Fibroblast of skin of scalp (primary cell): ENCODE data around the gene BRF1.

Experiments used
- DNase-seq: peaks from one replicate; pipeline ENCODE4 v3.0.0-alpha.2; 2013

The BRF1 gene

DNA sequence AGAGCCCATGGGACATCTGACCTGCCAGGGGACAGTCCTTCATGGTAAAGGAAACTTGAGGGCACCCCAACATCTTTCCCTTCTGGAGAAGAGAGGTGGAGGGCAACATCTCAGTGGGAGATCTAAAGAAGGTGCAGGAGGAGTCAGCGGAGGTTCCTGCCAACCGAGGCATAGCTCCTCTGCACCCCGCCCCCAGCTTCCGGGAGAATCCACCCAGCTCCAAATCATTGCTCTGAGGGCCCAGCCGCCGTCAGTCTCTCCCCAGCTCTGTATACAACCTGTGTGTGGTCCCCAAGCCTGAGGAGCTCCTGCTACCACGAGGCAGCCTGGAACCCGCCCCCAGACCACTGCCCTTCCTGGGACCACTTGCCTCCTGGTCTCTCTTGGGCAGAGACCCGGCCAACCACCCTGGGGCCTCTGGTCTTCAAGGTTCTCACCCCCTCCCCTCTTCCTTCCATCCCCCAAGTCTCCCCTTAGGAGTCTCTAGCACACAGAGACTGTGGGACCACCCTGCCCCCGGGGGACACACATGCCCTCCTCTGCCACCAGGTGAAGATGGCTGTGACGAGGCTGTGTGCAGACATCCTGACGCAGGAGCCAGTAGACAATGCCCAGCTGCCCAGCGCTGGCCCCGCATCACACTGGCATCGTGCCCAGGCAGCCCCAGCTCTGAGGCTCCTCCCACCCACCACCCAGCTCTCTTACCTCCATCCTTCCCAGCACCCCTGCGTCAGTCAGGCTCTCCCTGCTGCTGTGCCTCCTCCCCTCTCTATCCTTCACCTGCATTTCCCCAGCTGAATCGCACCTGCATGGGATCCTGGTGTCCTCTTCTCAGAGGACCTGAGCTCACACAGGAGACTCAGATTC is 106.7 kb downstream of the BRF1 start:
- no peak for DNase-seq

DNA sequence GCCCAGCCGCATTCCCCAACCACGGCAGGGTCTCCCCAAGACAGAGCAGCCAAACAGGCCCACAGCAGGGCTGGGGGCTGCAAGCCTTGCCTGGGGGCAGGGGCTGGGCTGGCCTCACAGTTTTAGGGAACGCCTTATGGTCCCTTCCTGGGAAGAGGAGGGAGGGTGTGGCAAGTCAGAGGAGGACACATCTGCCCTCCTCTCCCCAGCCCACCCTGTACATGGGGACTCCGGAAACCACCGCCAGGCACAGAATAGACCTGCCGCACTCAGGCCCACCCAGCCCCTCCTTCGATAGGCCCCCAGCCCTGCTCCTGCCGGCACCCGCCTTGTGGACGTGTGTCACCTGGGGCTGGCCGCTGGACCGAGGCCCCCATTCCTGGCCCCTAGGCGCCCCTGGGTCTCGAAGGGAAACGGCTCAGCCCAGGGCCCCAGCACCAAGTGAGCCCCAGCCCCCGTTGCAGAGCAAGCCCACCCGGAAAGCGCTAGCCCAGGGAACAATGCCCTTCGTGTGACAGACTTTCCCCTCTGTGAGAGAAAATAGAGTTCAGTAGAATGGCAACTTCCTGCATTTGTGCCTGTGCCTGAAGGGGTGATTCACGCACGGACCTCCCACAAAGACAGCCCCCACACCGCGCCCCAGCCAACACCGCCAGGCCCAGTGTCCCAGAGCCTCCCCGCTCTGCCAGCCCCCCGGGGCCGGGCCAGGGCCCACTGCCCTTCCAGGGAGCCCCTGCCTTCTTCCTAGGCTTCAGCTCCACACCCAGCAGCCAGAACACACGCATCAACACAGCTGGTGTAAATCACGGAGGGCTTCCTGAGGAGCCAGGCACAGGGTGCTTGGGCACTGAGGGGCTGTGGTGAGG is 107.7 kb downstream of the BRF1 start:
- DNase-seq: peak; percentile 30

DNA sequence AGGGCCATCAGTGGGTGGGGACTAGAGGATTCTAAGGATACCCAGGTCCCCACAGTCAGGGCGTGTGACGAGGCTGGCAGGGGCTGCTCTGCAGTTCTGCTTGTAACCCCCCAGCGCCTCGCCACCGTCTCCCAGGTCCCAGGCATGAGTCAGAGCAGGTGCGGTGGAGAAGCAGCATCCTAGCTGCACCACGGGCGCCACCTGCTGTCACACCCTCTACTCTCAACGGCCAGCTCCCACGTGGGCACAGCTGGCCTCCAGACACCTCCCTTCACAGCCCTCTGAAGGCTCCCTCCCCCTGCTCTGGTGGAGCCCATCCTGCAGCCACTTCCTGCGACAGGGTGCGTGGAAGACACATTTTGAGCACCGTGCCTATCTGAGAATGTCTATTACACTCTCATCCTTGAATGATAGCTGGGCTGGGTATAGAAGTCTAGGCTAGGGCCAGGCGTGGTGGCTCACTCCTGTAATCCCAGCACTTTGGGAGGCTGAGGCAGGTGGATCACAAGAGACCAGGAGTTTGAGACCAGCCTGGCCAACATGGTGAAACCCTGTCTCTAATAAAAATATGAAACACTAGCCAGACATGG is 112.8 kb downstream of the BRF1 start:
- no peak for DNase-seq

DNA sequence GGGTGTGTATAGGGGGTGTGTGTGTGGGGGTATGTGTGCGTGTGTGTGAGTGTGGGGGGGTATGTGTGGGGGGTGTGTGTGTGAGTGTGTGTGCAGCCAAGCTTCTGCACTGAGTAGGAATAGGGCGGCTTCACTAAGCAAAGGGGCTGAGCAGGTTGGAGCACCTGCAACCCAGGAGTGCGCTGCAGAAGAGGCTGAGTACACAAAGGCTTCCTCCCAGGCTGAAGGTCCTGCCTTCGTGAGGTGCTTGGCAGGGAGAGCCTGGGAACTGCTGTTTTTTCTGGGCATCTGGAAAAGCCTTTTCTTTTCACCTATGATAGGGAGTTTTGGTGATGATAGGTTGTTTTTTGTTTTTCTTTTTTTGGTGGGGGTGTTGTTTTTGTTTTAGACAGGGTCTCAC is 113.7 kb downstream of the BRF1 start:
- no peak for DNase-seq

DNA sequence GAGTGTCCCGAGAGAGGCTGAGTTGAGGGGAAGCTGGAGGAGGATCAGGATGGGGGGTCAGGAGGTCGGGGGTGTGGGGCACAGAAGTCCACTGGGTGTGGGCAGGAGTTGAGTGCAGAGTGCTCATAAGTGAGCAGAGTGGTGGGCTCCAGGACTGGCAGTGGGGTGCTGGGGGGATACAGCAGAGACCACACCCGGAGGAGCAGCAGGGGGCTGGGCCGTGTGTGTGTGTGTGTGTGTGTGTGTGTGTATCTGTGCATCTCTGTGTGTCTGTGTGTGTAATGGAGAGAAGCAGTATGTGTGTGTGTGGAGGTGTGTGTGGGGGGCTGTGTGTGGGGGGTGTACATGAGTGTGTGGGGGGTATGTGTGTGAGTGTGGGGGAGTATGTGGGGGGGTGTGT is 114.8 kb downstream of the BRF1 start:
- DNase-seq: no peak

DNA sequence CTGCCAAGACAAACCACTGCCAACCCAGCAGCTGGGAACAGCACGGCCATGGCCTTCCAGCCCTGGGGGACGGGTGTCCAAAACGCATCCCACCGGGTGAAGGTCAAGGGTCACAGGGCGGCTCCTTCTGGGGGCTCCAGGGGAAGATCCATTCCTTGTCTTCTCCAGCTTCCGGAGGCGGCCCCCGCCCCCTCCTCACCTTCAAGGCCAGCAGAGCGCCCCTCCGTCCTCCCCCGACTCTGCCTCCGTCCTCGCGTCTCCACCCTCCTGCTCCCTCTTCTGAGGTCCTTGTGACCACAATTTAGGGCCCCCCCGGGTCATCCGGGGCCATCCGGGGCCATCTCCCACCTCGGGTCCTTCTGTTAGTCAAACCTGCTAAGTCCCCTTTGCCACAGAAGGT is 115.8 kb downstream of the BRF1 start:
- no peak for DNase-seq

DNA sequence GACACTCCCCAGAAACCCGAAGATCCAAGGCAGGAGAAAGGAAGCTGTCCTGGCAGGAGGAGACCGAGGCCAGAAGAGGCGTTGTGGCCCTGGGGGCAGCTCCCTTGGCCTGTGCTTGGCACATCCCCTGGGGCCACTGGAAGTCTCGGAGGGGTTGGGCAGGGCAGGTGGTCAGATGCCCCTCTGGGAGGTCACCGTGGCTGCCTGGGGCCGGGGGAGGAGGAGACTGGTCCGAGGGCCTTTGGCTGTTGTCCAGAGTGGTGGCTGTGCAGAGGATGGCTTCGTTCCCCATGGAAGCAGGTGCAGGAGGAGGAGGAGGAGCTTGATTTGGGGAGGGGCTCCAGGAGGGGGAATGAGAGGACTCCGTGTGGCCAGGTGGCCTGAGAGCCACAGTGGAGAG is 116.3 kb downstream of the BRF1 start:
- no peak for DNase-seq

DNA sequence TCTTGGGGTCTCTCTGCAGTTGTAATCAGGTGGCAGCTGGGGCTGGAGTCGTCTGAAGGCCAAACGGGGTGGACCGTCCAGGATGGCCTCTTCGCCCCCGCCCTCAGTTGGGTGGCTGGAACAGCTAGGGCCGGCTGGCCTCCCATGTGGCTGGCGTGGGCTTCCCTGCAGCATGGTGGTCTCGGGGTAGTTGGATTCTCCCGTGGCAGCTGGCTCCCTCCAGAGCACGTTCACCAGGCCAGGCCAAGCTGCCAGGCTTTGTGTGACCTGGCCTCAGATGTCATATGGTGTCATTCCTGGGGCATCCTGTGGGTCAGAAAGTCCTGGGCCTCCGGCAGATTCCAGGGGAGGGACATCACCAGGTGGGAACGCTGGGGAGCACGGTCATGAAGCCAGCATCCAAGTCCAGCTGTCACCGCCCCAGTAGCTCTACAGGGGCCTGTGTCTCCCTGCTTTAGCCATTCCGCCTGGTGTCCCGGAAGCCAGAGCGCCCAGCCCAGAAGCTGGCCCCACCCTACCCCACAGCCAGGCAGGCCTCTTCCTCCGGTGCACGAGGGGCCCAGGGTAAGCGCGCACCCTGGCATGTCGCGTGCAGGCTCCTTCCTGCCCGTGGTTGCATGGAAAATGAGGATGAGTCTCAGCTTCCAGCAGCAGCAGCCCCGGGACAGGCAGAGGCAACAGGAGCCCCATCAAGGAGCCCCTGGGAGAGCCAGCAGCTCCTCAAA is 118.3 kb downstream of the BRF1 start:
- no peak for DNase-seq

DNA sequence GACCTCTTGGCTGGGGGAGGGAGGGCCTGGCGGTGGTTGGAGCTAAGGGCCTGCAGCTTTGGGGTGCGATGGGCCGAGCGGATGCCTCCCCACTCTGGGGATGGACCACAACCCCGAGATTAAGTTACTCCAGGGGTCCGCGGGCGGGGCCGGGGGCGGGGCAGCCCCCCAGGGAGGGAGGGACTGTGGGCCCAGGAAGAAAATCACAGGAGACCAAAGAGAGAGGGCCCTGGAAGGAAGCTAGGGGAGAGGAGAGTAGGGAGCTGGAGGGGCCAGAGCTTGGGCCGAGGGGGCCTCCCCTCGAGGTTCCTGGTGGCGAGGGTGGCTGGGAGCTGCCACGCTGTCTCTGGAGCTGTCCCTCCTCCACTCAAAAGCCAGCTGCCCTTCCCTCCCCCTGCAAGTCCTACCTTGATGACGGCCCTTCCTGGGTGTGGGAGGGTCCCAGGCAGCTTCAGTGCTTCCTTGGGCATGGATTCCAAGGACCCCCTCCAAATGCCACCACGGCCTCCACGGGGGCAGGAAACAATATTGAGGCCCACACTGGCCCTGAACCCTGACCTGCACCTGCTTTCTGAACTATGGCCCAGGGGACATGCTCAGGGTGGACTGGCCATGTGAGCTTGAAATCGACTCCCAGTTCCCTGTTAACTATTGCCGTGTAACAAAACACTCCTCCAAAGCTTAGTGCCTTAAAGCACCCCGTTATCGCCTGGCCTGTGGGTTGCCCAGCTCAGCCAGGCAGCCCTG is 119.1 kb downstream of the BRF1 start:
- no peak for DNase-seq

DNA sequence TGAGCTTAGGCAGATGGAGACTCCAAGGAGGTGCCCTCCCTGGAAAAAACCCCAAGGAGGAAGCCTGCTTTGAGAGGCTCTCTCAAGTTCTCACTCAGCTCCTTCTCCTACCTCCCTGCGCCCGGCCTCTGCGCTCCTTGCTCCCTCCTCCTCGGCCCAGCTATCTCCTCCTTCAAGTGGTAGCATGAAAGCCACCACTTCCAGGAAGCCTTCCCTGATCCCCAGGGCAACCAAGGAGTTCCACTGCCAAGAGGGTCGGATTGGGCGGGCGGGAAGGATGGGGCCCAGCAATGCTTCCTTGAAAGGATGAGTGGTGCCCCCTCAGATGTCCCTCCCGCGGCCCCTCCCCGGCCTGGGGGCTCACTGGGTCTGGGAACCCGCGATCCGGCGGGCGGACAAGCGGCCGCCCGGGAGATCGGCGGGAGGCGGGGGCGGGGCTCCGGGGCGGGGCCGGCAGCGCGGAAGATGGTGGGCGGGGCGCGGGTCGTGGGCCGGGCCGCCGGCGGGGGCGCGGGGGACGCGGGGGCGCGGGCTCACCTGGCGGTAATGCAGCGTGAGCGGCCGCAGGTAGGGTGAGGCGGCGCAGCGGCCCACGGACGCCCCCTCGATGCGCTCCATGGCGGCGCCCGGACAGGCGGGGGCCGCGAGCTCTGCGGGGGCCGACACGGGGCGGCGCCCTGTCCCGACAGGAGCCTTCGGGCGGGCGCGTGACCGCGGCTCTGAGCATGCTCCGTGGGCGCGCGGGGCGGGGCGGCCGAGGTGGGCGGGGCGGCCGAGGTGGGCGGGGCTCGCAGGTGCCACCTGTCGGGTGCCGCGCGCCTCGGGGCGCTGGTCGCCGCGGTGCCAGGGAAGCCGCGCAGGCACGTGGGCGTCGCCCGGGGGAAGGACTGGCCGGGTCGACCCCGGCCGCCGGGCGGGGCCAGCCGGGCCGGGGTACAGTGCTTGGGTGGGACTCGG is 119.9 kb downstream of the BRF1 start, which contains the start of gene NUDT14:
Gene NUDT14 (minus strand): TSS at position 721 of the 957 bp plus-strand sequence. CDS start 103 bp downstream, at position 618.
- DNase-seq: peak; percentile 43

DNA sequence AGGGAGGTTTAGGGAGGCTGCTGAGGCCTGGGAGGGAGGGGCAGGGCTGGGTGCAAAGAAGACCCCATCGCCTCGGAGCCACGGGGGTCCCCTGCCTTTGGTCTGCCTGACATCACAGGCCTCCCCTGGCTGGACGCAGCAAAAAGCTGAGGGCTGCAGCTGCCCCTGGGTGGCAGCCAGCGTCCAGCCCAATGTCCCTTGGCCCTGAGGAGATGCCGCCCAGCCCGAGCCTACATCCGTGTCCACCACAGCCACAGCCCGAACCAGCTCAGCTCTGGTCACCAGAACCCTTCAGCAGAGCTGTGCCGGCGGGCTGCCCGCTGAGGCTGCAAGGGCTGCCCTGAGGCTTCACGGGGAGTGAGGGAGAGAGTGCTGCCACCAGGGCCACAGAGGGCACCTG is 121.6 kb downstream of the BRF1 start:
- DNase-seq: no peak

DNA sequence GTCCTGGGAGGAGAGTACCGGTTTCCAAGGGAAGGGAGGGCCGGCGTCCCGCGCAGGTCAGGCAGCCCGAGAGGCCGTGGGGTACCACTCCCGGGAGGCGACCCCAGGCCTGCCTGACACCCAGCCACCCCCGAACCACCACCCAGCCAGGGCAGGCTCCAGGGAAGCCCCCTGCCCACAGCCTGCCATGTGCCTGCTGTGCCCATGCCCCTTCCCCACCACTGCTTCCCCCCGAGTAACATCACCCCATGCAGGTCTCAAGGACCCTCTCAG is 122.0 kb downstream of the BRF1 start:
- no peak for DNase-seq

DNA sequence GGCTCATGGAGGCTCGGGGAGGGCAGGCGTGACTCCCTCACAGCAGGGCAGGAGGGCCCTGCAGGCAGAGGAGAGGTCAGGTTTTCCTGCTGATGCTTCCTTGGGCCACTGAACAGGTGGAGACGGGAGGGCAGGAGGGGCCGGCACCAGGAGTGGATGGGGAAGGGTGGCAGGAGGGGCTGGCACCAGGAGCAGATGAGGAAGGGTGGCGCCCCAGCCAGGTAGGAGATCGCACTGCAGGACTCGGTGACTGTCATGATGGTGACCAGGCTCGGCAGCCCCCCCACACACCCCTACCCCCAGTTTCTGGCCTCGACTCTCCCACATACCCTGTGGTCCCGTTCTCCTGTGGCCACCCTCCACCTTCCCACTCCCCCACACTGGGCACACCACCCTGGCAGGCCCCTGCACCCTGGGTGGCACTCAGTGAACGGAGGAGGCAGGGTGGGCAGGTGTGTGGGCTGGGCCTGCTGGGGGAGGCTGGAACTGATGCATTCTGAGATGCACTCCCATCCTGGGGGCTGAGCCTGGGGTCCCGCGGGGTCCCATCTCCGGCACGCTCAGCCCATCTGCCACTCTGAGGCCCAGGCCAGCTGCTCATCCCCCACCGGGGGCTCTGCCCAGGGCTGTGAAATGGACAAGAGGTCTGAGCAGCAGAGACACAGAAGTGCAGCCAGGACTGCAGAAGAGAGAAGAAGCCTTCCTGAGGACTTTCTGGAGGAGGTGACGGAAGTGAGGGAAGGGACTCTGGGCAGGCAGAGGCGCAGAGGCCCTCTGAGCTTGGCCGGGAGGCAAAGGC is 122.5 kb downstream of the BRF1 start:
- DNase-seq: no peak

DNA sequence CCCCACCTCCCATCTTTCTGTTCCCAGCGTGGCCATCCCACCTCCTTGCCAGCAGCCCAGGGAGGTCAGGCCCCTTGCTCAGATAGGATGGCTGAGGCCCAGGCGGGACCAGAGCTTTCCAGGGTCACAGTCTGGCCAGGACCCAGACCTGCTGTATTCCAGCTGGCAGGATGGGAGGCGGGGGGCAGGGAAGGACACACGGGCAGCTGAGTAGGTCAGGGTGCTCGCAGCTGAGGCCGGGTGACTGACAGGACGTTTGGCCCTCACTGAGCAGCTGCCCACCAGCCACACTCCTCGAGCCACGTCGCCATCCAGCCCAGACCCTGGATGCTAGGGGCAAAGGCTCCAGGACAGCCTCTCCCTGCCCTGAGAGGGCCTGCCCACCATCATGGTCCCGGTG is 123.7 kb downstream of the BRF1 start:
- DNase-seq: no peak

DNA sequence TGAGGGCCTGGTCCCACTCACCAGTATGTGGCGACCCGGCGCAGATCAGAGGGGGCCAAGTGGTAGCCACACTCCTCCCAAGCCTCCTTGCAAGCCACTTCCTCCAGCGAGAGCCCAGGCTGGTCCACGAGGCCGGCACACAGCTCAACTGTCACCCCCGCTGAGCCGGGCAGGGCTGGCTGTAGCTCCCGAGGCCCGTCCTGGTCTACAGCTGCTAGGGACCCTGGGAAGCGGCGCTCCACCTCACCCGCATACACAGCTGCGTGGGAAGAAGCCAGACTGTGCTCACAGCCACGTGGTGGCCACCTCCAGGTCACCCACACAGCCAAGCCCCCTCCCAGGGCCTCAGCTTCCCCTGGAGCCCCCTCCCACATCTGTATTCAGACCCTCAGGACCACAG is 124.3 kb downstream of the BRF1 start:
- no peak for DNase-seq

DNA sequence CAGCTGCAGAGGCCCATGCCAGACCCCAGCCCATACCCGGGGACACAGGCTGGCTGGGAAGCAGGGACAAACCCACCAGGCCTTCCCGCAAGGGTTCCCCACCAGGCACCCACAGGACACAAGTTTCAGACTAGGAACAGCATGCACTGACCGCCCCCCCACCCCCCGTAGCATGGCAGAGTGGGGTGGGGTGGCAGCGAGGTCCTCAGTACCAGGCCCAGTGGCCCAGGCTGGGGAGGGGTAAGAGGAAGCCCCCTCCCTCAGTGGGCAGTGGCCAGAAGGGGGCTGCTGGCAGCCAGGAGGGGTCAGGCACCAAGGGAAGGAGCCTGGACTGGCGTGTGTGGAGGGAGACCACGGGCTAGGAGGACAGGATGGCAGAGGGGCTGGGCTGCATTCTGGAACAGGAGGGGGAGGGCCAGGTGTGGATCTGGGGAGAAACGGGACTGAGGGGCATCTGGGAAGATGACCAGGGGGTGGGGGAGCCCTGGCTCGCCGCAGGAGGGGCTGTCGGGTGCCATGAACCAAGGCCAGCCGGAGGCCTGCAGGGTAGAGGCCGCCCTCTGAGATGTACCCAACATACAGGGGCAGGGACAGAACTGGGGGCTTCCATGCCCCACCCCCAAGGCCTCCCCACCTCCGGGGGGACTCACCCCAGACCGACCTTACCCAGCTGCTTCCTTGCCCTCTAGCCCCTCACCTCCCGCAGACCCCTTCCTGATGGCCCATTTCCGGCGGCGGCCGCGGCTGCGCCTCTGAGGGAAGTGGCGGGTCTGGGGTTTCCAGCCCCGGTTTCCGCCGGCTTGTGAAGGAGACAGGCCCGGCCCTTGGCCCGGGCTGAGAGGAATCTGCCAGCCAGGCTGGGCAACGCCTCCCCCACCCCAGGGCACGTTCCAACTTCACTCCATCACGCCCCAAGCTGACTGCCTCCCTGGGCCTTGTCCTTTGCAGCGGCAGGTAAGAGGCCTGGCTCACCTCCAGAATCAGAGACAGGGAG is 126.6 kb downstream of the BRF1 start:
- no peak for DNase-seq

DNA sequence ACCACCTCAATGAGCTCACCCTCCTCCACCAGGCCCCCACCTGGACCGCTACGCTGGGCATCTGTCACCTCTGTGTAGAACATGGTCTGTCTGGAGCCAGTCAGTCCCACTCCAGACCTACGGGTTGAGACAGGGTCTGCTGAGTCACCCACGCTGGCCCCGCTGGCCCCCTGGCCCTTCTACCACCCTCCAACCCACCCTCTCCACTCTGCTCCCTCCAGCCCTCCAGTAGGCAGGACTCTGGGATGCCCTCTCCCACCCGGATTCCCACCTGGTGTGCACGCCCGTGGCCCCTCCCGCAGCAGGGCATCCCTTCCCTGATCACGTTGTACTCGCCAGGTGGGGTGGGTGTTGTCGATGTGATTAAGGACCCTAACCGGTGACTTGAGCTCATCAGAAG is 127.7 kb downstream of the BRF1 start:
- no peak for DNase-seq

DNA sequence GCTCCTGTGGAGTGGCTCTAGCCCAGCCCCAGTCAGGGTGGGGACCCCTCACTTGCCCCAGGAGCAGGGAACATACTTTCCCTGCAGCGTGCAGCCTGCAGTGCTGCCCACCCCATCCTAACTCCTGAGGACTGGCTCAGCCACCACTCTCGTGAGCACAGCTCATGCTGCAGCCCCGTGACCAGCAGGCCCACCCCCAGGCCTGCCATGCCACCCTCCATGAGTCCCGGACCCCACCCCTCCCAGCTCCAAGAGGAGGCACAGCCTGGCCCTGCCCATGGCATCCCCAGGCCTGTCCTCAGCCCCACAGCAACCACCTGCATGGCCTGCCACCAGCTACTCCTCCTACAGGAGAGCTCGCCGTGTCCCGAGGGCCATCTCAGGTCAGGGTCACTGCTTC is 128.3 kb downstream of the BRF1 start:
- DNase-seq: no peak
